Astrocyte (in vitro differentiated cells and primary cell): ENCODE results near the gene TEX29. TPM values are rescaled to one million over a fixed set of nuclear protein-coding genes. Genes with fewer than 3 reads are reported as not detected.

Source experiments
- total RNA-seq: library from RNA; stranded (reverse); gene quantifications from 2 replicates; pipeline ENCODE4 v1.2.1, GENCODE V29; 2021

TEX29 gene
- total RNA-seq, 1 donor from 2014 or later, result 0.43 TPM

Other genes with a start within 250 kb of the TEX29 start
- gene ARHGEF7, start 205.3 kb upstream of the TEX29 start, total RNA-seq, result 64.7 and 73.7 TPM in 2 replicates